Activated CD4-positive, alpha-beta T cell treated with anti-CD3 and anti-CD28 coated beads for 36 hours (primary cell): Measurements from ENCODE around the gene CABP4. TPM values are rescaled to one million over a fixed set of nuclear protein-coding genes. Genes with fewer than 3 reads are reported as not detected.
A peak's percentile ranks its signal among the peaks of the same experiment; 100 is the strongest.

Experiments
- ATAC-seq: fragments of 200-7000 bp; cut with Tn5 transposase; one replicate; pipeline ENCODE4 v1.10.0; 2021; ENCODE audit warnings: mild to moderate bottlenecking, moderate library complexity
- CTCF ChIA-PET: fragments of 350-600 bp; sonication (Branson Sonifier 250); formaldehyde crosslinking; loops from one replicate; lab custom pipeline; 2021; ENCODE audit warnings: antibody characterized with exemption; lab: Charles Lee
- POLR2A ChIA-PET: fragments of 350-600 bp; sonication (Branson Sonifier 250); formaldehyde crosslinking; loops from one replicate; lab custom pipeline; 2021; ENCODE audit warnings: antibody characterized with exemption, inconsistent platforms; lab: Charles Lee
- DNase-seq: peaks from one replicate; pipeline ENCODE4 v3.0.0-alpha.2; 2020
- H3K27ac Mint-ChIP-seq: one replicate; pipeline ENCODE4 v1.8.0; 2021; ENCODE audit warnings: mixed read lengths
- H3K27me3 Mint-ChIP-seq: one replicate; pipeline ENCODE4 v1.8.0; 2021; ENCODE audit warnings: mixed read lengths
- H3K36me3 Mint-ChIP-seq: one replicate; pipeline ENCODE4 v1.8.0; 2021; ENCODE audit warnings: low read depth, mixed read lengths
- H3K4me1 Mint-ChIP-seq: one replicate; pipeline ENCODE4 v1.8.0; 2021; ENCODE audit warnings: mixed read lengths
- H3K4me3 Mint-ChIP-seq: one replicate; pipeline ENCODE4 v1.8.0; 2021; ENCODE audit warnings: mild to moderate bottlenecking, moderate library complexity, mixed read lengths
- H3K9me3 Mint-ChIP-seq: one replicate; pipeline ENCODE4 v1.8.0; 2021; ENCODE audit warnings: low read depth, mixed read lengths
- intact Hi-C, 2 experiments: fragments of 100-400 bp; cut with DNase I in 1 of 2; cut with micrococcal nuclease in 1 of 2; formaldehyde crosslinking; loops; one replicate each; pipeline versions ENCODE4 v1.14.2 to v1.15.1; 2022 to 2024; cut with DNase I, micrococcal nuclease
- total RNA-seq, 2 experiments: library from RNA; stranded (reverse); gene quantifications; one replicate each; pipeline ENCODE4 v1.2.3, GENCODE V29; 2021

The CABP4 gene
- total RNA-seq, 2 experiments from 2014 or later = 0.37 to 0.46 TPM

DNA sequence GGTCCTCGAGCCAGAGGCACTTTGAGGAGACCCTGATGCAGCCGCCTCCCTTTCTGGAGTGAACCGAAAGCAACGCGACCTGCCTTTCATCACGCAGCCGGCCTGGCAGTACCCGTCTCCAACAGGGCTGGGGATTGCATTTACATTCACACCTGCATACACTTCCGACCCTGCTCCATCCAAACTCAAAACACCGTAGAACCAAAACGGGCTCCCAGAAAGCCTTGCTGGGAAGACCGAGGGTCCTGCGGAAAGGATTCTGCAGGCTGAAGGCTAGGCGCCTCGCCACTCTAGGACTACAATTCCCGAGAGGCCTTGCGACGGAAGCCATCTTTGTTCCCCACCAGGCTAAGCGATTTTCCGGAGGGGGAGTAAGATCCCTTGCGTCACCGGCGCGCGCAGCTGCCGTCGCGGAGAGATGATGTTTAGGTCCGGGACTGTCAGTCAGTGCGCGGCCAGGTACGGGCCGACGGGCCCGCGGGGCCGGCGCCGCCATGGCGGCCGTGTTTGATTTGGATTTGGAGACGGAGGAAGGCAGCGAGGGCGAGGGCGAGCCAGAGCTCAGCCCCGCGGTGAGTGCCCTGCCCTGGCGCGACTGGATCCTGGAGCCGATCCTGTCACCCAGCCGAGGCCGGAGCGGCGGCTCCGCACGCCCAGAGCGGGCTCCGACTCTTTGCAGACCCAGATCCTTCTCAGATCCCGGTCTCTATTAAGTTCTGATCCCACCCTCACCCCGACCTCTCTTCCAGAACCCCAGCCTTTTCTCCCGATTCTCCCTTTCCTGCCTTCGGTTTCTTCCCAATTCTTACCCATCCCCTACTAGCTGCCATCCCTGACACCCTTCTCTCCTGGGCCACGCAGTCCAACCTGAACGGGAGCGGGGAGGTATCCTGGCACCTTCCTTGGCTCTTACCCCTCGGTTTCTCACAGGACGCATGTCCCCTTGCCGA lies 26.8 kb upstream of the CABP4 start, which contains the start of gene RPS6KB2:
Gene RPS6KB2, plus strand, starts transcription at position 443 of the 950 bp plus-strand sequence. Its CDS starts 52 bp downstream, at position 495.
- H3K27ac Mint-ChIP-seq = peak within 1 kb of the TSS; percentile 98
- ChIA-PET POLR2A (interaction anchor here (1.1 to 1.3 kb wide), 2 partner anchors 8 to 21 kb away, joined by 3 read pairs; no protein-coding TSS in a partner anchor), CTCF (interaction anchor here (0.9 to 2.0 kb wide), 2 partner anchors 9 to 26 kb away, joined by 3 to 7 read pairs; partner anchors contain the start of genes PPP1CA and PTPRCAP)

DNA sequence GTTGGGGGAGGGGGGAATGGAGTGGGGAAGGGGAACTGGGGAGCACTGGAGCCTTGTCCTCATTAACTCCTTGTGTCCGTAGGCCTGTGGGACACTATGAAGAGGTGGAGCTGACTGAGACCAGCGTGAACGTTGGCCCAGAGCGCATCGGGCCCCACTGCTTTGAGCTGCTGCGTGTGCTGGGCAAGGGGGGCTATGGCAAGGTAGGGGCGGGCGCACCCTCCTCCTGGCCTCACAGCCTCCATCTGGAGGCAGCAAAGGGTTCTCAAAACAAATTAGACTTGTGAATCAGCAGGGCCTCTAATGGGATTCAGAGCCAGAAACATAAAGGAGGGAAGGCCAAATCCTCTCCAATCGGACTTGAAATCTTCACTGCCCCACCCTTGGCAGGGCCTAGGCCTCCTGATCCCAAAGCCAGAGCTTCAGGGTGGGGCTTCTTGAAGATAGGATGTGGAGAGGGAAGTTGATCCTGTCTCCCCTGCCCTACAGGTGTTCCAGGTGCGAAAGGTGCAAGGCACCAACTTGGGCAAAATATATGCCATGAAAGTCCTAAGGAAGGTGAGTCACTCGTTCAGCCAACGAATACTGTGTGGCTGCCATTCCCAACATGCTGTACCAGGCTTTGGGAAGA lies 26.0 kb upstream of the CABP4 start:
- H3K4me1 Mint-ChIP-seq = peaks cover 45% of the 10 kb centered on the region
- H3K27me3 Mint-ChIP-seq = no peaks in the 10 kb centered on the region
- DNase-seq (peak; percentile 27), ATAC-seq (no peak)
- H3K36me3 Mint-ChIP-seq = peaks cover 32% of the 10 kb centered on the region
- H3K4me3 Mint-ChIP-seq = peak overlapping the region; percentile 90
- ChIA-PET CTCF (interaction anchor here (0.6 to 2.0 kb wide), 3 partner anchors 10 to 78 kb away, joined by 3 to 7 read pairs (median 5); partner anchors contain the start of gene PPP1CA), POLR2A (interaction anchor here (1.1 to 1.3 kb wide), 2 partner anchors 8 to 22 kb away, joined by 3 read pairs; no protein-coding TSS in a partner anchor)
- H3K9me3 Mint-ChIP-seq = no peaks in the 10 kb centered on the region
- H3K27ac Mint-ChIP-seq = peak overlapping the region; percentile 94
- intact Hi-C loops = loop anchor here (2.0 to 5.0 kb wide), 4 partner anchors 38 to 602 kb away; partner anchors contain the start of genes ANKRD13D (in 1 of the 2), KDM2A (in 1 of the 2), NDUFS8 (in 1 of the 2) and TMEM134 (in 1 of the 2)

More for the DNA sequence above, 26.8 kb upstream of the CABP4 start, which contains the start of gene RPS6KB2:
- peak; percentile 99 for DNase-seq
- Mint-ChIP-seq H3K4me3 (peak within 1 kb of the TSS; percentile 90), H3K9me3 (no peaks in the 10 kb centered on the region), H3K36me3 (peaks cover 28% of the 10 kb centered on the region), H3K27me3 (no peaks in the 10 kb centered on the region), H3K4me1 (peaks cover 38% of the 10 kb centered on the region)
- intact Hi-C loops = loop anchor here (1.0 to 5.0 kb wide), 16 partner anchors 8 to 602 kb away; partner anchors contain the start of genes TMEM134 (in 2 of the 2), AIP (in 1 of the 2), ANKRD13D (in 1 of the 2) and CDK2AP2 (in 1 of the 2)
- ATAC-seq = peak; percentile 81

DNA sequence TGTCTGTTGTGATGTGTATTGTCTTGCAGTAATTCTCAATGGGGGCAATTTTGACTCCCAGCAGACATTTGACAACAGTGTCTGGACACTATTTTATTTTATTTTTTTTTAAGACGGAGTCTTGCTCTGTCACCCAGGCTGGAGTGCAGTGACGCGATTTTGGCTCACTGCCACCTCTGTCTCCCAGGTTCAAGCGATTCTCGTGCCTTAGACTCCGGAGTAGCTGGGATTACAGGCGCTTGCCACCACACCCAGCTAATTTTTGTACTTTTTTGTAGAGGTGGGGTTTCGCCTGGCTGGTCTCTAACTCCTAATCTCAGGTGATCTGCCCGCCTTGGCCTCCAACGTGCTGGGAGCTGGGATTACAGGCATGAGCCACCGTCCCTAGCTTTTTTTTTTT lies 25.4 kb upstream of the CABP4 start:
- DNase-seq (no peak), ATAC-seq (no peak)
- peaks cover 34% of the 10 kb centered on the region for H3K36me3 Mint-ChIP-seq
- intact Hi-C loops = loop anchor here (2.0 to 5.0 kb wide), 4 partner anchors 38 to 601 kb away; partner anchors contain the start of genes ANKRD13D (in 1 of the 2), KDM2A (in 1 of the 2), NDUFS8 (in 1 of the 2) and TMEM134 (in 1 of the 2)
- peaks cover 48% of the 10 kb centered on the region for H3K4me1 Mint-ChIP-seq
- no peaks in the 10 kb centered on the region for H3K9me3 Mint-ChIP-seq
- no peak overlapping the region for H3K27ac Mint-ChIP-seq
- H3K4me3 Mint-ChIP-seq = peak overlapping the region; percentile 90
- POLR2A ChIA-PET = no interaction called here
- CTCF ChIA-PET = interaction anchor here (0.8 kb wide), 1 partner anchor 9 kb away, joined by 5 read pairs; no protein-coding TSS in a partner anchor
- H3K27me3 Mint-ChIP-seq = no peaks in the 10 kb centered on the region

DNA sequence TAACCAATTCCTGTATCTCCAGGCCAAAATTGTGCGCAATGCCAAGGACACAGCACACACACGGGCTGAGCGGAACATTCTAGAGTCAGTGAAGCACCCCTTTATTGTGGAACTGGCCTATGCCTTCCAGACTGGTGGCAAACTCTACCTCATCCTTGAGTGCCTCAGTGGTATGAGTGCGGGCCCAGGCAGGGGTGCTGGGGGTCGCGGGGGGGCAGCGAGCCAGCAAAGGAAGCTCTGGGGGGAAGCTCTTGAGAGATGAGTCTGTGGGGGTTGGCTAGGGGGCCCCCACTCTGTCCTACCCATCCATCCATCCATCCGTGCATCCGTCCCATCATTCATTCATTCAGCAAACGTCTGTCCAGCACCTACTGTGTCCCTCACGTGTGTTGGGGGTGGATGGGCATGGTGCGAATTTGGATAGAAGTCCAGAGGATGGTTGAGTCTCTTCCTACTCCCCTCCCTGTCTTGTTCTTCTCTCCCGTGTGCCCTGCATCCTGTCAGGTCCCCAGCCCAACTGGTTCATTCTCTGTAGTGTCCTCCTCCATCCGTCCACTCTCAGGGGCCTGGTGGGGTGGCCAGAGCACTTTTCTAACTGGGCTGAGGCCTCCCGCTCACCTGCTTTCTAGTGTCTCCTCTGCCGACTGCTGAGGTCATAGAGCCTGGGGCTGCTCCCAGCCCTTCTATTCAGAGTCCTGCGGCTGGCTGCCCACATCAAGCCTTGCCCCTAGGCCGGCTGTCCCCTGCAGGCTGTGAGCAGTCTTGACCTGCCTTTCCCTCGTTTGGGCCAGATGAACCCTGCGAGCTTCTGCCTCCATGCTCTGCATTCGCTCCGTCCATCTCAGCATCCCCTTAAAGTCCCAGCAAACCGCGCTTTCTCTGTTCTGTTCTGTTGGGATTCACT lies 23.6 kb upstream of the CABP4 start:
- ATAC-seq = no peak
- Mint-ChIP-seq H3K4me1 (peaks cover 57% of the 10 kb centered on the region), H3K27ac (peak overlapping the region; percentile 53), H3K36me3 (peaks cover 45% of the 10 kb centered on the region), H3K27me3 (no peaks in the 10 kb centered on the region), H3K4me3 (no peak overlapping the region), H3K9me3 (no peaks in the 10 kb centered on the region)
- ChIA-PET CTCF (interaction anchor here (1.4 kb wide), 1 partner anchor 24 kb away, joined by 4 read pairs; no protein-coding TSS in a partner anchor), POLR2A (no interaction called here)
- DNase-seq = no peak
- intact Hi-C loops = no loop called here

DNA sequence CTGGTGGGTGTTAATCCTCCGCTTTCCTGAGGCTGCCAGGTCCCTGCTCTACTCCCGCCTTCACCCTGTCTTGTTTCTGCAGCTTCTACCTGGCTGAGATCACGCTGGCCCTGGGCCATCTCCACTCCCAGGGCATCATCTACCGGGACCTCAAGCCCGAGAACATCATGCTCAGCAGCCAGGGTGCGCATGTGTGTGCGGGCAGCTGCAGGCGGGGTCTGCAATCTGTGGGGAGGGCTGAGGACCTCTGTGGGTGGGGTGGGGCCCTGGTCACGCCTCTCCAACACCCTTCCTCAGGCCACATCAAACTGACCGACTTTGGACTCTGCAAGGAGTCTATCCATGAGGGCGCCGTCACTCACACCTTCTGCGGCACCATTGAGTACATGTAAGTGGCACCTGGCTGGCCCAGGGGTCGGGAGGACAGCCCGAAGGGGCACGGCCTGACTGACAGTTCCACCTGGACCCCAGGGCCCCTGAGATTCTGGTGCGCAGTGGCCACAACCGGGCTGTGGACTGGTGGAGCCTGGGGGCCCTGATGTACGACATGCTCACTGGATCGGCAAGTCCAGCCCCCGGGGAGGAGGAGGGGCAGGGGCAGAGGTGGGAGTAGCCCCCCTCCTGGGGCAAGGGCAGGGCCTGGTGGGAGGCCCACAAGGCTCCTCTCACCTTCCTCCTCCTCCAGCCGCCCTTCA lies 22.4 kb upstream of the CABP4 start:
- DNase-seq = peak; percentile 17
- Mint-ChIP-seq H3K27ac (peak overlapping the region; percentile 55), H3K36me3 (peaks cover 55% of the 10 kb centered on the region), H3K9me3 (no peaks in the 10 kb centered on the region), H3K27me3 (no peaks in the 10 kb centered on the region), H3K4me1 (peaks cover 49% of the 10 kb centered on the region), H3K4me3 (no peak overlapping the region)
- intact Hi-C loops = no loop called here
- ATAC-seq = no peak
- CTCF ChIA-PET = interaction anchor here (0.5 to 1.4 kb wide), 2 partner anchors 9 to 25 kb away, joined by 3 to 4 read pairs; no protein-coding TSS in a partner anchor
- POLR2A ChIA-PET = no interaction called here

DNA sequence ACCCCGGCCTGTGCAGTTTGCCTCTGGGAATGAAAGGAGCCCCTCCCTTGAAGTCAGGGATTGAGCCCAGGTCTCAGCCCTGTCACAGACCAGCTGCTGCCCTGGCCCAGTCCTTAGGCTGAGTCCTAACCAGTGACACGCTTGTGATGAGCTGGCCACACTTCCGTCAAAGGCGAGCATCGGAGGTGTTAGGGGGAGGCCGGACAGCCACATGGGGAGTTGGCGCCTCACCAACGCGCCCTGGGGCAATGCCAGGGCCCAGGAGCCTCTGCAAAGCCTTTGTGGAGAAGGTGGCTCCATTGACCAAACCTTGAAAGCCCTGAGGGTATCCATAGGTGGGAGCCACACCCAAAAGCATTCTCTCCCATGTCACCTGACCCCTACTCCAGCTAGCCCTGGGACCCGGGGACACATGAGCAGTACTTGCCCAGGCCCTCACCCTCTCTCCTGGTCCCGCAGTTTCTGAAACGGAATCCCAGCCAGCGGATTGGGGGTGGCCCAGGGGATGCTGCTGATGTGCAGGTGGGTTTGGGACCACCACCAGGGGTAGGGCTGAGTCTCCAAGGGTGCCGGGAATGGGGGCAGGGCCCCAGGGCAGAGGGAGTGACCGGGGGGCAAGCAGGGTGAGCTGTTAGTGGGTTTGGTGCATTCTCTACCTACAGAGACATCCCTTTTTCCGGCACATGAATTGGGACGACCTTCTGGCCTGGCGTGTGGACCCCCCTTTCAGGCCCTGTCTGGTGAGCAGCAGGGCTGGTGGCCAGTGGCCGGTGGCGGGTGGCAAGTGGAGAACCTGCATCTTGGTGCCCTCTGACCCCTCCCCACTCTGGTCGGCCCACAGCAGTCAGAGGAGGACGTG lies 21.4 kb upstream of the CABP4 start:
- Mint-ChIP-seq H3K4me1 (peaks cover 50% of the 10 kb centered on the region), H3K4me3 (no peak overlapping the region), H3K27me3 (no peaks in the 10 kb centered on the region), H3K9me3 (no peaks in the 10 kb centered on the region), H3K27ac (peak overlapping the region; percentile 80), H3K36me3 (peaks cover 63% of the 10 kb centered on the region)
- ATAC-seq (no peak), DNase-seq (peak; percentile 46)
- ChIA-PET POLR2A (no interaction called here), CTCF (no interaction called here)
- intact Hi-C loops = no loop called here

DNA sequence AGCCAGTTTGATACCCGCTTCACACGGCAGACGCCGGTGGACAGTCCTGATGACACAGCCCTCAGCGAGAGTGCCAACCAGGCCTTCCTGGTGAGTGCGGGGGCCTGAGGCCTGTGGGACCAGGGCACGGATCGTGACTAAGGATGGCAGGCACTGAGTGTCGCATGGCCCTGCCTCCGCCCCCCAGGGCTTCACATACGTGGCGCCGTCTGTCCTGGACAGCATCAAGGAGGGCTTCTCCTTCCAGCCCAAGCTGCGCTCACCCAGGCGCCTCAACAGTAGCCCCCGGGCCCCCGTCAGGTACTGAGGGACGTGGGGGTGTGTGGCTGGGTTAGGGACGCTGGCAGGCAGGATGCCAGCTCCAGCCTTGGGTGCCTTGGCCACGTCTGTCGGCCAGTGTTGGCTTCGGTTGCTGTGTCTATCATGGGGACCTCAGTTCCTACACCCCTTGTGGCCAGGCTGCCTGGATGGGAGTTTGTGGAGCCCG lies 20.7 kb upstream of the CABP4 start:
- H3K4me1 Mint-ChIP-seq = peaks cover 55% of the 10 kb centered on the region
- H3K36me3 Mint-ChIP-seq = peaks cover 68% of the 10 kb centered on the region
- no peak overlapping the region for H3K4me3 Mint-ChIP-seq
- H3K27ac Mint-ChIP-seq = peak overlapping the region; percentile 80
- ChIA-PET CTCF (no interaction called here), POLR2A (interaction anchor here (0.7 kb wide), 1 partner anchor 19 kb away, joined by 3 read pairs; no protein-coding TSS in a partner anchor)
- H3K9me3 Mint-ChIP-seq = no peaks in the 10 kb centered on the region
- DNase-seq (peak; percentile 55), ATAC-seq (no peak)
- no peaks in the 10 kb centered on the region for H3K27me3 Mint-ChIP-seq
- intact Hi-C loops = no loop called here

DNA sequence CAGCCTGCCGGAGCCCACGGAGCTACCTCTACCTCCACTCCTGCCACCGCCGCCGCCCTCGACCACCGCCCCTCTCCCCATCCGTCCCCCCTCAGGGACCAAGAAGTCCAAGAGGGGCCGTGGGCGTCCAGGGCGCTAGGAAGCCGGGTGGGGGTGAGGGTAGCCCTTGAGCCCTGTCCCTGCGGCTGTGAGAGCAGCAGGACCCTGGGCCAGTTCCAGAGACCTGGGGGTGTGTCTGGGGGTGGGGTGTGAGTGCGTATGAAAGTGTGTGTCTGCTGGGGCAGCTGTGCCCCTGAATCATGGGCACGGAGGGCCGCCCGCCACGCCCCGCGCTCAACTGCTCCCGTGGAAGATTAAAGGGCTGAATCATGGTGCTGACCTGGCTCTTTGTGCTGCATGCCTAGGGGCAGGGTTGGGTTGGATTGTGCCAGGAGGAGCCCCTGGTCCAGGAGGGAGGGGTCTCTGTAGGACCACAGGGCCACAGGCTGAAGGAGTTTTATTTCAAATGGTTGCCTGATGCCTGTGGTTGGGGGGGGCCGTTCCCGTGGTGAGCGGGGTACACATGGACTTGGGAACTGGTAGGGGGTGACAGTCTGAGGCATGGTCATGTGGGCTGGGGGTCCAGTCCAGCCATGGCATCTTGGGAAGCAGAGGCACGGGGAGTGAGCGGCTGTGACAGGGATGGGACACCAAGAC lies 20.0 kb upstream of the CABP4 start:
- CTCF ChIA-PET = no interaction called here
- Mint-ChIP-seq H3K9me3 (no peaks in the 10 kb centered on the region), H3K4me3 (peak overlapping the region; percentile 84), H3K27me3 (no peaks in the 10 kb centered on the region), H3K36me3 (peaks cover 73% of the 10 kb centered on the region), H3K4me1 (peaks cover 55% of the 10 kb centered on the region), H3K27ac (peak overlapping the region; percentile 93)
- ATAC-seq (no peak), DNase-seq (peak; percentile 56)
- POLR2A ChIA-PET = interaction anchor here (0.7 kb wide), 1 partner anchor 20 kb away, joined by 3 read pairs; no protein-coding TSS in a partner anchor
- intact Hi-C loops = no loop called here
